ENCODE data around the gene HECW1. TPM values are rescaled to one million over a fixed set of nuclear protein-coding genes. Genes with fewer than 3 reads are reported as not detected.
A peak's percentile ranks its signal among the peaks of the same experiment; 100 is the strongest.

The HECW1 gene
- total and polyA plus RNA-seq, 2 of the 8 experiments (the other 6 are each of a cell fraction or from before 2014, with no cell fraction given), result 2.9 to 12.7 TPM

DNA sequence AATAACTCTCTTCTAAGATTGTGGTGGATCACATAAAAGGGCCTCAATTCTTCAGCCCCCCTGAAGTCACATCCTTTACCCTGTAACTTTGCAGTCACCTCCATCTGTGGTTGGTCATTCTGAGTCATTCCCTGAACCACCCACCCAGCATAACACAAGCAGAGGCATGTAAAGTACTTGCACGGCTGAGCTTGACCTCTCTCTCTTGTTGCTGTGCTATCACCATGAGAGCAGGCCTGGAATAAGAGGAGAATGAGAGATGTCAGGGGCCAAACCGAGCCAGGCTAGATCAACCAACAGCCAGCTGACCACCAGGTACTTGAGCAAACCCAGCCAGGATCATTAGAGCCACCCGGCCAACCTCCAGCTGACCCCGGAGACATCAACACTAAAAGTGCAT, 457.0 kb downstream of the HECW1 start:
- H3K4me1 ChIP-seq (replicated peaks in 1 of 4; ENCODE audit: control insufficient read depth in 3 of 4, insufficient read depth in 4 of 4, low read length in 3 of 4), result no peaks in the 10 kb centered on the region
- ChIA-PET CTCF (ENCODE audit: partially characterized antibody) (interaction anchor here (0.8 to 8.5 kb wide), 2 partner anchors 13 to 51 kb away, joined by 4 to 44 read pairs; partner anchors contain the start of gene STK17A), POLR2A (ENCODE audit: partially characterized antibody) (interaction anchor here (1.7 kb wide), 1 partner anchor 15 kb away, joined by 4 read pairs; no protein-coding TSS in a partner anchor)
- H3K23ac ChIP-seq (ENCODE audit: insufficient read length), result no peak overlapping the region
- H3K27me3 ChIP-seq (replicated peaks in 1 of 4; ENCODE audit: control insufficient read depth in 3 of 4, extremely low read depth in 1 of 4, insufficient read depth in 3 of 4, low read length in 3 of 4), result no peaks in the 10 kb centered on the region
- H2AK5ac ChIP-seq (ENCODE audit: low read depth, low read length), result no peak overlapping the region
- H2BK12ac ChIP-seq (ENCODE audit: low read depth, low read length), result peak overlapping the region; percentile 43; the same call in 1 of the 2 replicates
- H3K4ac ChIP-seq (replicated peaks; ENCODE audit: insufficient read length, low read depth, low read length), result no peak overlapping the region
- no peak overlapping the region for H3K56ac ChIP-seq (replicated peaks; ENCODE audit: insufficient read length, low read depth, low read length)
- DNase-seq (ENCODE audit: low read depth in 1 of 2, low spot score in 2 of 2) (no peak), FAIRE-seq (no peak)
- H3K9me3 ChIP-seq (ENCODE audit: insufficient read depth in 2 of 2, low read depth in 1 of 2, low read length in 1 of 2), result no peaks in the 10 kb centered on the region
- H3K18ac ChIP-seq (ENCODE audit: extremely low read depth, low read length), result no peak overlapping the region
- H3K14ac ChIP-seq (ENCODE audit: insufficient read length), result no peak overlapping the region
- H2BK5ac ChIP-seq (ENCODE audit: low read depth, low read length), result no peak overlapping the region
- H4K20me1 ChIP-seq (replicated peaks in 1 of 2; ENCODE audit: control insufficient read depth in 1 of 2, insufficient read depth in 2 of 2, low read length in 2 of 2), result no peaks in the 10 kb centered on the region
- no peaks in the 10 kb centered on the region for H3K23me2 ChIP-seq (ENCODE audit: low read depth, low read length)
- H3K36me3 ChIP-seq (ENCODE audit: control insufficient read depth in 2 of 4, insufficient read depth in 4 of 4, low read length in 3 of 4), result no peaks in the 10 kb centered on the region
- H3K27ac ChIP-seq (ENCODE audit: low read depth, low read length), result no peak overlapping the region
- WGBS, 2 experiments (ENCODE audit: extremely low coverage in 1 of 2, insufficient coverage in 1 of 2, insufficient read length in 1 of 2, insufficient replicate concordance in 2 of 2, low coverage in 1 of 2, low lambda C conversion rate in 2 of 2, missing lambda C conversion rate in 1 of 2), result 87% methylated on average over 4 of the region's 4 CpGs; no CpG with 5 or more reads in 1 of the 2 experiments
- no peaks in the 10 kb centered on the region for H3K79me1 ChIP-seq (ENCODE audit: low read depth, low read length)
- no peak overlapping the region for H4K5ac ChIP-seq (ENCODE audit: insufficient read length, low read depth, low read length)
- H2BK20ac ChIP-seq (ENCODE audit: low read length), result no peak overlapping the region
- no peak overlapping the region for H2BK120ac ChIP-seq (replicated peaks; ENCODE audit: low read depth, low read length)
- H4K91ac ChIP-seq (replicated peaks; ENCODE audit: insufficient read length, low read length), result no peak overlapping the region
- no peak overlapping the region for H2AFZ ChIP-seq (ENCODE audit: low read length)
- H3K4me3 ChIP-seq (ENCODE audit: extremely low read depth in 1 of 4, insufficient read depth in 2 of 4, low read depth in 3 of 4, low read length in 4 of 4), result no peak overlapping the region
- H4K8ac ChIP-seq (ENCODE audit: extremely low read depth, insufficient read depth, low read length), result no peak overlapping the region
- H3K9ac ChIP-seq (replicated peaks in 1 of 4; ENCODE audit: extremely low read depth in 1 of 4, low read depth in 3 of 4, low read length in 3 of 4), result no peak overlapping the region
- H3K4me2 ChIP-seq (ENCODE audit: insufficient read depth in 1 of 2, low read depth in 2 of 2, low read length in 2 of 2), result no peak overlapping the region
- H2BK15ac ChIP-seq (ENCODE audit: low read length), result no peak overlapping the region
- no peaks in the 10 kb centered on the region for H3K79me2 ChIP-seq (ENCODE audit: control insufficient read depth in 1 of 2, insufficient read depth in 2 of 2, low read length in 2 of 2)
- no peak for TF ChIP-seq YY1 (IDR thresholded peaks at IDR 0.05; ENCODE audit: low read depth, low read length)
- TF ChIP-seq CBX8 (IDR thresholded peaks at IDR 0.05; ENCODE audit: borderline replicate concordance, low read depth, low read length), result no peak
- TF ChIP-seq SP4 (IDR thresholded peaks at IDR 0.05; ENCODE audit: low read length), result no peak
- TF ChIP-seq ASH2L (IDR thresholded peaks at IDR 0.05; ENCODE audit: low read length), result no peak
- no peak for TF ChIP-seq FOSL1 (IDR thresholded peaks at IDR 0.05; ENCODE audit: insufficient read depth, low read depth, low read length)
- TF ChIP-seq TEAD4 (IDR thresholded peaks at IDR 0.05; ENCODE audit: low read depth, low read length), result no peak
- TF ChIP-seq HDAC6 (IDR thresholded peaks at IDR 0.05; ENCODE audit: low read depth, low read length), result no peak
- TF ChIP-seq HDAC2 (IDR thresholded peaks at IDR 0.05; ENCODE audit: borderline replicate concordance in 1 of 2, low read depth in 2 of 2, low read length in 2 of 2), result no peak
- TF ChIP-seq, protein P1, sequence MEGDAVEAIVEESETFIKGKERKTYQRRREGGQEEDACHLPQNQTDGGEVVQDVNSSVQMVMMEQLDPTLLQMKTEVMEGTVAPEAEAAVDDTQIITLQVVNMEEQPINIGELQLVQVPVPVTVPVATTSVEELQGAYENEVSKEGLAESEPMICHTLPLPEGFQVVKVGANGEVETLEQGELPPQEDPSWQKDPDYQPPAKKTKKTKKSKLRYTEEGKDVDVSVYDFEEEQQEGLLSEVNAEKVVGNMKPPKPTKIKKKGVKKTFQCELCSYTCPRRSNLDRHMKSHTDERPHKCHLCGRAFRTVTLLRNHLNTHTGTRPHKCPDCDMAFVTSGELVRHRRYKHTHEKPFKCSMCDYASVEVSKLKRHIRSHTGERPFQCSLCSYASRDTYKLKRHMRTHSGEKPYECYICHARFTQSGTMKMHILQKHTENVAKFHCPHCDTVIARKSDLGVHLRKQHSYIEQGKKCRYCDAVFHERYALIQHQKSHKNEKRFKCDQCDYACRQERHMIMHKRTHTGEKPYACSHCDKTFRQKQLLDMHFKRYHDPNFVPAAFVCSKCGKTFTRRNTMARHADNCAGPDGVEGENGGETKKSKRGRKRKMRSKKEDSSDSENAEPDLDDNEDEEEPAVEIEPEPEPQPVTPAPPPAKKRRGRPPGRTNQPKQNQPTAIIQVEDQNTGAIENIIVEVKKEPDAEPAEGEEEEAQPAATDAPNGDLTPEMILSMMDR (IDR thresholded peaks at IDR 0.05; ENCODE audit: control extremely low read depth in 1 of 3, insufficient read depth in 1 of 3, low read depth in 1 of 3, low read length in 3 of 3), result no peak
- TF ChIP-seq ZNF274 (IDR thresholded peaks at IDR 0.05; ENCODE audit: borderline replicate concordance, extremely low read depth, low read length), result no peak
- TF ChIP-seq E2F6 (IDR thresholded peaks at IDR 0.05), result no peak

Measured in H1 (cell line).